Measurements from ENCODE around the gene PDZRN4. TPM values are rescaled to one million over a fixed set of nuclear protein-coding genes. Genes with fewer than 3 reads are reported as not detected.

PDZRN4 gene
- total and polyA plus RNA-seq, 10 donors: 0.07 to 0.77 (median 0.29) TPM; not detected in 2

DNA sequence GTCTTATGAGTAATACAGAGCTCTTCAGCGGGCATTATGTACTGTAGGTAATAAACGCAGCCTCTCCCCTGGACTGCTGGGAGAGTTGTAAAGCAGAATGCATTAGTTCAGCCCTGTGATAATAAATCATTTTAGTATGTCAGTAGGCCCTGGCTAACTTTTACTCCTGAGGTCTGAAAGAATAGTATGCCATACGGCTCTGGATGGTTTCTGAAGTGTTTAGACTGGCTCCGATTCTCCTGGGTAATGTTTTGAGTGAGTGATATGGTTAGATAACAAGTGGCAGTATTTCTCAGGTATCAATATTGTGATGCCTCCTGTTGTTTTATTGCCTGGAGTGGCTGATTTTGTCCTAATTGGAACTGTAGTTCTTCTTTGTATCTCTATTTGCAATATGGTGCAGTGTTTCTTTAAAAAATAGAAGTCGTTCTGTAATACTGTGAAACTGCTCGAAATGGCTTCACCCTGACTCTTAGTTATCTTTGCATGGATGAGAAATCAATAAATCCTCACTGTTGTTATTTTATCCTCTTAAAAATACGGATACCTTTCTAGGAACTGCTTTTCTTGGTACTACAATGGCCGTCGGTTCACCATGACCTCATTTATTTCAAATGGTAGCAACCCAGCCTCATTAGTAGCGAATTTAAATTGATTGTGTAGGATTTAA, 100.2 kb downstream of the PDZRN4 start:
- no peaks in the 10 kb centered on the region for H3K36me3 ChIP-seq
- no peak overlapping the region for H3K27ac ChIP-seq
- peaks cover 0 to 8% (median 0%) of the 10 kb centered on the region in 6 donors for H3K4me1 ChIP-seq
- no peak overlapping the region for H3K4me3 ChIP-seq
- intact Hi-C loops (cut with DNase I; ENCODE audit: low total_unique reads): no loop called here
- no peaks in the 10 kb centered on the region for H3K9me3 ChIP-seq
- WGBS, 5 donors: 86 to 90% (median 88%) methylated on average over 10 of the region's 10 CpGs
- no peaks in the 10 kb centered on the region for H3K27me3 ChIP-seq (replicated peaks in 1 of 7)
- DNase-seq: no peak
- TF ChIP-seq, protein P1, sequence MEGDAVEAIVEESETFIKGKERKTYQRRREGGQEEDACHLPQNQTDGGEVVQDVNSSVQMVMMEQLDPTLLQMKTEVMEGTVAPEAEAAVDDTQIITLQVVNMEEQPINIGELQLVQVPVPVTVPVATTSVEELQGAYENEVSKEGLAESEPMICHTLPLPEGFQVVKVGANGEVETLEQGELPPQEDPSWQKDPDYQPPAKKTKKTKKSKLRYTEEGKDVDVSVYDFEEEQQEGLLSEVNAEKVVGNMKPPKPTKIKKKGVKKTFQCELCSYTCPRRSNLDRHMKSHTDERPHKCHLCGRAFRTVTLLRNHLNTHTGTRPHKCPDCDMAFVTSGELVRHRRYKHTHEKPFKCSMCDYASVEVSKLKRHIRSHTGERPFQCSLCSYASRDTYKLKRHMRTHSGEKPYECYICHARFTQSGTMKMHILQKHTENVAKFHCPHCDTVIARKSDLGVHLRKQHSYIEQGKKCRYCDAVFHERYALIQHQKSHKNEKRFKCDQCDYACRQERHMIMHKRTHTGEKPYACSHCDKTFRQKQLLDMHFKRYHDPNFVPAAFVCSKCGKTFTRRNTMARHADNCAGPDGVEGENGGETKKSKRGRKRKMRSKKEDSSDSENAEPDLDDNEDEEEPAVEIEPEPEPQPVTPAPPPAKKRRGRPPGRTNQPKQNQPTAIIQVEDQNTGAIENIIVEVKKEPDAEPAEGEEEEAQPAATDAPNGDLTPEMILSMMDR (IDR thresholded peaks at IDR 0.05 in 8 of 11, conservative IDR thresholded peaks at IDR 0.05 in 3 of 11): no peak
- TF ChIP-seq POLR2A (IDR thresholded peaks at IDR 0.05): no peak
- no peak for TF ChIP-seq POLR2AphosphoS5 (IDR thresholded peaks at IDR 0.05)

DNA sequence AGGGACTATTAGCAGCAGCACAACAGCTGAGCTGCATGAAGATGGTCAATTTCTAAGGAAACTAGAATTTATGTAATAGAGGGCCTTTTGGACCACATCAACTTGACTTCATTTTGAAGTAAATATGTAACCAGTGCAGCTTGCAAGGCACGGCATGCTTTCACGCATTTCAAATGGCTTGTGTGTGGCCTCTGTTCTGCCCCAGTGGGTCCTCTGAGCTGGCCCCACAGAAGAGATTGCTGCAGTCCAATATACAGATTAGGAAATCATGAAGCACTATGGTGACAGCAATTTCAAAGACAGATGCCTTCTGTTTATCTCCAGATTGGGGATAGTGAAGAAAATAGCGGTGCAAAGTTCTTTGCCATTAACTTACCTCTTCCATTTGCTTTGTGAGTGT, 101.4 kb downstream of the PDZRN4 start:
- no peaks in the 10 kb centered on the region for H3K36me3 ChIP-seq
- no peak for TF ChIP-seq POLR2AphosphoS5 (IDR thresholded peaks at IDR 0.05)
- TF ChIP-seq, protein P1 (IDR thresholded peaks at IDR 0.05 in 8 of 11, conservative IDR thresholded peaks at IDR 0.05 in 3 of 11): no peak
- no peak for TF ChIP-seq POLR2A (IDR thresholded peaks at IDR 0.05)
- no peaks in the 10 kb centered on the region for H3K27me3 ChIP-seq (replicated peaks in 1 of 7)
- no peaks in the 10 kb centered on the region for H3K9me3 ChIP-seq
- peaks cover 0 to 8% (median 0%) of the 10 kb centered on the region in 6 donors for H3K4me1 ChIP-seq
- WGBS, 5 donors: 87 to 100% (median 91%) methylated on average over 3 of the region's 3 CpGs
- H3K4me3 ChIP-seq: no peak overlapping the region
- DNase-seq: no peak
- intact Hi-C loops (cut with DNase I; ENCODE audit: low total_unique reads): no loop called here
- H3K27ac ChIP-seq: no peak overlapping the region

DNA sequence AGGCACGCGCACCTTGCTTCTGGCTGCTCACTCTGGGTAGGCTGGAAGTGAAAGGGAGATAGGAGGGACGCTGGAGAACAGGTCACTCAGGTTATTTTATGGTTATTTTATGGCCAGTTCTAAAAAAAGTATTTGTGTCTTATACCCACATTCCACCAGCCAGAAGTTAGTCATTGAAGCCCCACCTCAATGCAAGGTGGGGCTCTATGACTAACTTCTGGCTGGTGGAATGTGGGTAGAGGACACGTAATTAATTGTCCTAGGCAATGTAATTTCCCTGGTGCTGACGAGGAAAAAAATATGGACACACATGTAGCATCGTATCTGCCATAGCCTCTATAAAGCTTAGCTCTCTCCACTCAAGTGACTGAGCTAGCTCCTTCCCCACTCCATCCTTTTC, 104.9 kb downstream of the PDZRN4 start:
- DNase-seq: no peak
- 84 to 94% (median 89%) methylated on average over 6 of the region's 6 CpGs for WGBS, 5 donors
- H3K4me1 ChIP-seq: no peaks in the 10 kb centered on the region

DNA sequence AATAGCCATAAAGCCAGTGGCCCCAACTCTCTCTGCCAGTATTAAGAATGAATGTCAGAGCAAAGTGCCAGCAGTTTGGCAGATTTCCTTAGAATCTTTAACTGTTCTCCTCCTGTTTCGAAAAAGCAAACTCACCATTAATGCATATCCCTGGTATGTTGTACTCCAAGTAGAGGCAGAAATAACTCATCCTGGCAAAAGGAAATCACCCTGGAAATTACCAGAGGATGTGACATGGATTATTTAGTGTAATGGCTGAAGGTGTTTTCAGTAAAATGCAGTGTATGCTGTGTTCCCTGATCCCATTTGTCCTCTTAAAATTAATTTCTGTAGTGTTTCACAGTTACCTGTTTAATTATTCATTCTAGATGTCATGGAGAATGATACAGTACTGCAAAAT, 105.3 kb downstream of the PDZRN4 start:
- intact Hi-C loops (cut with DNase I; ENCODE audit: low total_unique reads): no loop called here
- TF ChIP-seq POLR2AphosphoS5 (IDR thresholded peaks at IDR 0.05): no peak
- no peak for TF ChIP-seq POLR2A (IDR thresholded peaks at IDR 0.05)
- TF ChIP-seq, protein P1 (IDR thresholded peaks at IDR 0.05 in 8 of 11, conservative IDR thresholded peaks at IDR 0.05 in 3 of 11): no peak
- 86 to 94% (median 91%) methylated on average over 1 of the region's 1 CpG for WGBS, 5 donors
- no peak for DNase-seq
- no peaks in the 10 kb centered on the region for H3K4me1 ChIP-seq
- no peaks in the 10 kb centered on the region for H3K9me3 ChIP-seq
- H3K27me3 ChIP-seq (replicated peaks in 1 of 7): no peaks in the 10 kb centered on the region
- H3K27ac ChIP-seq: no peak overlapping the region
- no peaks in the 10 kb centered on the region for H3K36me3 ChIP-seq
- no peak overlapping the region for H3K4me3 ChIP-seq

More for the DNA sequence above, 104.9 kb downstream of the PDZRN4 start:
- intact Hi-C loops (cut with DNase I; ENCODE audit: low total_unique reads): no loop called here
- Histone ChIP-seq H3K27ac (no peak overlapping the region), H3K4me3 (no peak overlapping the region), H3K9me3 (no peaks in the 10 kb centered on the region), H3K27me3 (replicated peaks in 1 of 7) (no peaks in the 10 kb centered on the region), H3K36me3 (no peaks in the 10 kb centered on the region)
- TF ChIP-seq POLR2A (IDR thresholded peaks at IDR 0.05) (no peak), POLR2AphosphoS5 (IDR thresholded peaks at IDR 0.05) (no peak)
- TF ChIP-seq, protein P1 (IDR thresholded peaks at IDR 0.05 in 8 of 11, conservative IDR thresholded peaks at IDR 0.05 in 3 of 11): no peak

All from spleen (tissue), 11 donors.